NCI-H2081 treated with DMSO at 0.1 percent for 48 hours (cell line): ENCODE results near the gene SOD1.
"Not testable (repeated sequence)": the region's sequence is repeated elsewhere in the genome, so short reads cannot be mapped to it uniquely, and the experiment has no call there.

Experiments used
- DNase-seq: peaks from one replicate; lab custom pipeline; 2025; lab: John Stamatoyannopoulos, UW

Gene SOD1

GRCh38 chr21:31656199-31657095 lies 3.0 kb upstream of the SOD1 start:
- DNase-seq = no peak

GRCh38 chr21:31658053-31658452 lies 1.4 kb upstream of the SOD1 start:
- no peak for DNase-seq

DNA sequence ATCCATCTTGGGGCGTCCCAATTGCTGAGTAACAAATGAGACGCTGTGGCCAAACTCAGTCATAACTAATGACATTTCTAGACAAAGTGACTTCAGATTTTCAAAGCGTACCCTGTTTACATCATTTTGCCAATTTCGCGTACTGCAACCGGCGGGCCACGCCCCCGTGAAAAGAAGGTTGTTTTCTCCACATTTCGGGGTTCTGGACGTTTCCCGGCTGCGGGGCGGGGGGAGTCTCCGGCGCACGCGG lies 282 bp upstream of the SOD1 start:
- no peak for DNase-seq

GRCh38 chr21:31660259-31660565 lies 719 bp downstream of the SOD1 start:
- no peak for DNase-seq

- DNase-seq = no peak
These were observed 1.1 kb downstream of the SOD1 start for GRCh38 chr21:31660591-31660990.

- DNase-seq = no peak
These were observed 4.2 kb downstream of the SOD1 start for GRCh38 chr21:31663584-31664249.

DNA sequence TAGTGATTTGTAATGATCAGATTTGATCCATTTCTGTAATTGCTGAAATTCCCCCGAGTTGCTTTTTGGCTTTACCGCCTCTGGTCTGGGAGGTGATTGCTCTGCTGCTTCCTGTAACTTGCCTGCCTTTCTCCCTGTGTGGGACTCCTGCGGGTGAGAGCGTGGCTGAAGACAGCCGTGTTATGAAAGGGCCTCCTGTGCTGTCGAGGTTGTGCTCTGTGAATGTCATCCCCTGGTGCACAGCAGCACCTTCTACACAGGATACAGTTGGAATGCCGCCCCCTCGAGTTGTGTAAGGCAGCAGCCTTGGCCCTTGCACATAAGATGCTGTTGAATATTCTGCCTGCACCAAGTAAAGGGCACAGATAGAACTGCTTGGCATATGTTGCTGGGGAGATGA lies 5.9 kb downstream of the SOD1 start:
- DNase-seq = no peak

GRCh38 chr21:31665869-31666268 lies 6.4 kb downstream of the SOD1 start:
- not testable (repeated sequence) for DNase-seq

DNA sequence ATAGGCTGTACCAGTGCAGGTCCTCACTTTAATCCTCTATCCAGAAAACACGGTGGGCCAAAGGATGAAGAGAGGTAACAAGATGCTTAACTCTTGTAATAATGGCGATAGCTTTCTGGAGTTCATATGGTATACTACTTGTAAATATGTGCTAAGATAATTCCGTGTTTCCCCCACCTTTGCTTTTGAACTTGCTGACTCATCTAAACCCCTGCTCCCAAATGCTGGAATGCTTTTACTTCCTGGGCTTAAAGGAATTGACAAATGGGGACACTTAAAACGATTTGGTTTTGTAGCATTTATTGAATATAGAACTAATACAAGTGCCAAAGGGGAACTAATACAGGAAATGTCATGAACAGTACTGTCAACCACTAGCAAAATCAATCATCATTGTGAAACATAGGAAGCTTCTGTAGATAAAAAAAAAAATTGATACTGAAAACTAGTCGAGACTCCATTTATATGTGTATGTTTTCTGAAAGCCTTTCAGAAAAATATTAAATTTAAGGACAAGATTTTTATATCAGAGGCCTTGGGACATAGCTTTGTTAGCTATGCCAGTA lies 7.0 kb downstream of the SOD1 start:
- no peak for DNase-seq

DNA sequence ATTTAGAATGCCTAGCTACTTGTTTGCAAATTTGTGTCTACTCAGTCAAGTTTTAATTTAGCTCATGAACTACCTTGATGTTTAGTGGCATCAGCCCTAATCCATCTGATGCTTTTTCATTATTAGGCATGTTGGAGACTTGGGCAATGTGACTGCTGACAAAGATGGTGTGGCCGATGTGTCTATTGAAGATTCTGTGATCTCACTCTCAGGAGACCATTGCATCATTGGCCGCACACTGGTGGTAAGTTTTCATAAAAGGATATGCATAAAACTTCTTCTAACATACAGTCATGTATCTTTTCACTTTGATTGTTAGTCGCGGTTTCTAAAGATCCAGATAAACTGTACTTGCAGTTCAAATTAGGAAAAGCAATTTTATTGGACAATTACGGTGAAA lies 7.6 kb downstream of the SOD1 start:
- no peak for DNase-seq

- DNase-seq = no peak
These were observed 8.1 kb downstream of the SOD1 start for GRCh38 chr21:31667639-31668038.

- no peak for DNase-seq
These were observed 9.4 kb downstream of the SOD1 start for GRCh38 chr21:31668651-31669491.

GRCh38 chr21:31670070-31670469 lies 10.6 kb downstream of the SOD1 start:
- no peak for DNase-seq

DNA sequence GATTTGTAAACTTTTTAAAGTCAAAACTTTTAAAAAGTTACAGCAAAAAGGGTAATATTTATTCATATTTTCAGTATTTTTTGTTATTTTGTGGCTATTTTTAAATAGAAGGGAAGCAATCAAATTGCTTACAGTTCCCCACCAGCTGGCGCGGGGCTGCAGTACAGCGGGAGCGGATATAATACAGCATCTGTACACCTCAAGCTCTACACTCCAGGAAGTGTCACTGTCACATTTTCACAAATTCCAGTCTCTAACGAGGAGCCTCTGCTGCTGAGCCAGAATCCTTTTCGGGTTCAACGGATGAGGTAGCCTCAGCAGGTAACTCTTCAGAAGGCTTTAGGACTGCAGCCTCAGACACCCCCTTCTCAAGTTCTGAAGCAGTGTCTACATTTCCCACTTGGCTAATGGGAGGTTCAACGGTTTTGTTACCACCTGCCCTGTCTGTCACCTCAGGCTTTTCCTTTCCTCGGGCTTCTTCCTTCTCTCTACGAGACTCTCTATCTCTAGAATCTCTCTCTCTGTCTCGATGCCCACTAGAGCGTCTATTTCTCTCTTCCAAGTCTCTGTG lies 11.7 kb downstream of the SOD1 start:
- no peak for DNase-seq

- no peak for DNase-seq
These were observed 12.4 kb downstream of the SOD1 start for GRCh38 chr21:31671931-31672330.

DNA sequence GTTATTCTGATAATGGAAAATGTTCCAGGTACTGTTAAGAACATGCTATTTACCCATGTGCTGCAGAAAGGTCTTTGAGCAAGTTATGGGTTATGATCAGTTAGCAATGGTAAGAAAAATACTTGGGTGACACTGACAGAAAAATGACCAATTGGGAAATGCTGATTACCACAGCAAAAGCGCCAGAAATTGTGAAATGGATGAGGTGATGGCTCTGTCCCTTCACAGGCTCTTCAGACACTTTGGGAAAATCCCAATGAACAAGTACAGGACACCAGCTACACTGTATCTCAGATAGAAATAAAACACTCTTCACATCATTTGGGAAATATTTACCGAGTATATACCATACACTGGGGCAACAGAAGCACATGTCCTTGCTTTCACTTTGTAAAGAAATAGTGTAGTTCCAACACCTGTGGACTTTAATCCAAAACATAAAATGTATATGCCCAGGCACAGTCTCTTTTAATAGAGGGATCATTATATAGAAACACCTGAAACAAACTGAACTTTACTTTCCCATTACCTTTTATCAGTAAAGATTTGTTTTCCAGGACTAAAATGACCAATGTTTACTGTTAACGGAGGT lies 13.9 kb downstream of the SOD1 start:
- no peak for DNase-seq

GRCh38 chr21:31675318-31675717 lies 15.8 kb downstream of the SOD1 start:
- DNase-seq = no peak

GRCh38 chr21:31675960-31676359 lies 16.5 kb downstream of the SOD1 start:
- DNase-seq = no peak

GRCh38 chr21:31677047-31677446 lies 17.6 kb downstream of the SOD1 start:
- no peak for DNase-seq

DNA sequence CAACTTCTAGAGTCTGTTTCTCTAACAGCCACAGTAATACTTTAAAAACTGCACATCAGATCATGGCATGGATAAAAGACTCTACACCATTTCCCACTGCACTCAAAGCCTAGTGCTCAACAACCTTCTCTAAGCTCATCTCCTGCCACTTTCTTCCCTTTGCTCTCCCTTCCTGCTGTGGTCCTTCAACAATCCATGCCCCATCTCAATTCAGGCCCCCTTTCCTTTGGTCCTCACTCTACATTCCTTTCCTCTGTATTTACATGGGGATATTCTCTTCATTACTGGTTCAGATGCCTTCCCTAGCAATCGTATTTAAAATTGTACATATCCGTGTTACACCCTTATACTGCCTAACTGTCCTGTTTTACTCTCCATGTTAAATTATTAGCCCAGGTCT lies 19.0 kb downstream of the SOD1 start:
- no peak for DNase-seq

- DNase-seq = no peak
These were observed 23.1 kb downstream of the SOD1 start for GRCh38 chr21:31682620-31683019.

GRCh38 chr21:31683029-31683428 lies 23.5 kb downstream of the SOD1 start:
- no peak for DNase-seq
